ENCODE results near the gene ONECUT1. TPM values are rescaled to one million over a fixed set of nuclear protein-coding genes. Genes with fewer than 3 reads are reported as not detected.

The ONECUT1 gene
- total RNA-seq, 2 donors from 2014 or later: 1.8 to 5.3 TPM

GRCh38 chr15:52802110-52802509 lies 12.0 kb upstream of the ONECUT1 start:
- H3K27me3 ChIP-seq (ENCODE audit: control insufficient read depth, insufficient read depth, low read length, poor library complexity, severe bottlenecking): peaks cover 98% of the 10 kb centered on the region

GRCh38 chr15:52801748-52802085 lies 11.6 kb upstream of the ONECUT1 start:
- Histone ChIP-seq H3K9me3 (ENCODE audit: control insufficient read depth, low read length) (no peaks in the 10 kb centered on the region), H3K27me3 (ENCODE audit: control insufficient read depth, insufficient read depth, low read length, poor library complexity, severe bottlenecking) (peaks cover 98% of the 10 kb centered on the region), H3K36me3 (ENCODE audit: control insufficient read depth, insufficient read depth, low read length) (no peaks in the 10 kb centered on the region), H3K4me1 (ENCODE audit: control insufficient read depth, insufficient read depth, low read length) (peaks cover 2% of the 10 kb centered on the region), H3K9ac (ENCODE audit: extremely low read depth, low read length, poor library complexity, severe bottlenecking) (no peak overlapping the region), H3K27ac (ENCODE audit: low read depth, low read length) (no peak overlapping the region), H3K4me3 (ENCODE audit: low read length) (no peak overlapping the region)
- Mint-ChIP-seq H3K4me1 (peaks cover 30% of the 10 kb centered on the region), H3K27ac (no peak overlapping the region), H3K4me3 (no peak overlapping the region), H3K36me3 (ENCODE audit: low read depth) (peaks cover 7% of the 10 kb centered on the region), H3K27me3 (ENCODE audit: insufficient read depth) (peaks cover 77% of the 10 kb centered on the region), H3K9me3 (no peaks in the 10 kb centered on the region)
- TF ChIP-seq CTCF (conservative IDR thresholded peaks at IDR 0.05): no peak
- WGBS, 2 experiments (ENCODE audit: insufficient coverage in 1 of 2, insufficient read length in 1 of 2): 82 to 93% methylated on average over 10 to 14 of the region's 14 CpGs
- no peak for DNase-seq

More at GRCh38 chr15:52802110-52802509, 12.0 kb upstream of the ONECUT1 start:
- Mint-ChIP-seq H3K27me3 (ENCODE audit: insufficient read depth) (peaks cover 73% of the 10 kb centered on the region), H3K36me3 (ENCODE audit: low read depth) (peaks cover 7% of the 10 kb centered on the region), H3K27ac (no peak overlapping the region), H3K9me3 (no peaks in the 10 kb centered on the region), H3K4me3 (no peak overlapping the region), H3K4me1 (peaks cover 26% of the 10 kb centered on the region)
- no peaks in the 10 kb centered on the region for H3K36me3 ChIP-seq (ENCODE audit: control insufficient read depth, insufficient read depth, low read length)
- WGBS, 2 experiments (ENCODE audit: insufficient coverage in 1 of 2, insufficient read length in 1 of 2): 63 to 75% methylated on average over 1 to 2 of the region's 2 CpGs
- no peak overlapping the region for H3K4me3 ChIP-seq (ENCODE audit: low read length)
- H3K4me1 ChIP-seq (ENCODE audit: control insufficient read depth, insufficient read depth, low read length): peaks cover 2% of the 10 kb centered on the region
- DNase-seq: no peak
- no peak overlapping the region for H3K9ac ChIP-seq (ENCODE audit: extremely low read depth, low read length, poor library complexity, severe bottlenecking)
- H3K27ac ChIP-seq (ENCODE audit: low read depth, low read length): no peak overlapping the region
- H3K9me3 ChIP-seq (ENCODE audit: control insufficient read depth, low read length): no peaks in the 10 kb centered on the region
- TF ChIP-seq CTCF (conservative IDR thresholded peaks at IDR 0.05): no peak

GRCh38 chr15:52800828-52801747 lies 11.0 kb upstream of the ONECUT1 start:
- no peak overlapping the region for H3K9ac ChIP-seq (ENCODE audit: extremely low read depth, low read length, poor library complexity, severe bottlenecking)
- peaks cover 2% of the 10 kb centered on the region for H3K4me1 ChIP-seq (ENCODE audit: control insufficient read depth, insufficient read depth, low read length)
- no peak overlapping the region for H3K27ac Mint-ChIP-seq
- no peak overlapping the region for H3K4me3 Mint-ChIP-seq
- no peak overlapping the region for H3K4me3 ChIP-seq (ENCODE audit: low read length)
- H3K27ac ChIP-seq (ENCODE audit: low read depth, low read length): no peak overlapping the region
- peaks cover 98% of the 10 kb centered on the region for H3K27me3 ChIP-seq (ENCODE audit: control insufficient read depth, insufficient read depth, low read length, poor library complexity, severe bottlenecking)
- H3K36me3 Mint-ChIP-seq (ENCODE audit: low read depth): peaks cover 7% of the 10 kb centered on the region
- DNase-seq: no peak
- H3K4me1 Mint-ChIP-seq: peaks cover 32% of the 10 kb centered on the region
- H3K36me3 ChIP-seq (ENCODE audit: control insufficient read depth, insufficient read depth, low read length): no peaks in the 10 kb centered on the region
- WGBS, 2 experiments (ENCODE audit: insufficient coverage in 1 of 2, insufficient read length in 1 of 2): 82 to 94% methylated on average over 32 to 44 of the region's 44 CpGs
- no peak for TF ChIP-seq CTCF (conservative IDR thresholded peaks at IDR 0.05)
- peaks cover 78% of the 10 kb centered on the region for H3K27me3 Mint-ChIP-seq (ENCODE audit: insufficient read depth)
- H3K9me3 ChIP-seq (ENCODE audit: control insufficient read depth, low read length): no peaks in the 10 kb centered on the region
- H3K9me3 Mint-ChIP-seq: no peaks in the 10 kb centered on the region
